GM12873 (cell line): ENCODE data around the gene RMC1.

ENCODE experiments used
- CTCF ChIP-seq: IDR thresholded peaks from 2 replicates; pipeline ENCODE4 v1.5.1; 2012; ENCODE audit warnings: low read depth, mild to moderate bottlenecking, moderate library complexity, low read length, control low read depth; ENCODE audit not compliant: insufficient read depth; ENCODE audit errors: missing control alignments

RMC1 gene

GRCh38 chr18:23462876-23463275 is 40.4 kb upstream of the RMC1 start:
- no peak for TF ChIP-seq CTCF

GRCh38 chr18:23468753-23469459 is 34.4 kb upstream of the RMC1 start:
- no peak for TF ChIP-seq CTCF

- no peak for TF ChIP-seq CTCF
Measured at GRCh38 chr18:23470620-23471387, 32.5 kb upstream of the RMC1 start.

GRCh38 chr18:23471486-23471885 is 31.8 kb upstream of the RMC1 start:
- TF ChIP-seq CTCF = no peak

GRCh38 chr18:23479829-23480505 is 23.3 kb upstream of the RMC1 start:
- TF ChIP-seq CTCF = no peak

GRCh38 chr18:23484561-23485182 is 18.6 kb upstream of the RMC1 start:
- TF ChIP-seq CTCF = no peak

GRCh38 chr18:23485386-23485785 is 17.9 kb upstream of the RMC1 start:
- TF ChIP-seq CTCF = no peak
